NCI-H460 (cell line): ENCODE results near the gene MCU. TPM values are rescaled to one million over a fixed set of nuclear protein-coding genes. Genes with fewer than 3 reads are reported as not detected.

Source experiments
- DNase-seq: peaks from one replicate; pipeline ENCODE4 v3.0.0-alpha.2; 2016; ENCODE audit warnings: low read depth; ENCODE audit errors: extremely low read depth
- small RNA-seq, 2 experiments: library from RNA; depleted of rRNA; stranded (forward); fragments of <200 nt; gene quantifications; one replicate each; pipeline ENCODE3, GENCODE V24; 2014
- total RNA-seq: library from RNA; depleted of rRNA; stranded (reverse); fragments of >200 nt; shearing (Covaris generic); gene quantifications from 2 replicates; pipeline ENCODE4 v1.2.3, GENCODE V29; 2014; rRNA removed

MCU gene
- total RNA-seq, 1 experiment from 2014 or later, result 43.0 TPM

DNA sequence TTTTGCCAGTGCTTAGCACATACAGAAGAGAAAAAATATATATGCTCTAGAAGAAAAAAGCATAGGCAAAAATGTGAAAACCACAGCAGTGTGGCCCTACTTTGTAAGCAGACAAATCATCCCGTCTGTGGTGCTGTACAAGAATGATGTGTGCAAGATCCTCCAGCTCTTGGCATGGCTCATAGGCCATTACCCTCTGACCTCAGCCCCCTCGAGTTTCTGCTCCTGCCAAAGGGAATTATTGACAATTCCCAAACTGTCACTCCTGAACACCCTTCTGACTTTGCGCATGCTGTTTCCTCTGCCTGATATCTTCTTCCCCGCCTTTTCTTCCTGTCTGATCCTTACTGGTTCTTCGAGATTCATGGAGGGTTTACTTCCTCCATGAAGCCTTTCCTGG lies 235.5 kb downstream of the MCU start:
- no peak for DNase-seq

DNA sequence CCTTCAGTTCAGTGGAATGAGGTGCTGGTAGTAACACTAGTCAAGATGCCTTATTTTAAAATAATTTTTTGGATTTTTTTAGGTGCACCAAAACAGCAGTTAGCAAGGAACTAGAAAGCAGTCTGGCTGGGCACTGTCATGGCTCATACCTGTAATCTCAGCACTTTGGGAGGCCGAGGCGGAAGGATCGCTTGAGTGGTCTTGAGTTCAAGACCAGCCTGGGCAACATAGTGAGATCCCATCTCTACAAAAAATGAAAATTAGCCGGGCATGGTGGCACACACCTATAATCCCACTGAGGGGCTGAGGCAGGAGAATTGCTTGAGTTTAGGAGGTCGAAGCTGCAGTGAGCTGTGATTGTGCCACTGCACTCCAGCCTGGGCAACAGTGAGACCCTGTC lies 236.9 kb downstream of the MCU start:
- DNase-seq, result no peak

DNA sequence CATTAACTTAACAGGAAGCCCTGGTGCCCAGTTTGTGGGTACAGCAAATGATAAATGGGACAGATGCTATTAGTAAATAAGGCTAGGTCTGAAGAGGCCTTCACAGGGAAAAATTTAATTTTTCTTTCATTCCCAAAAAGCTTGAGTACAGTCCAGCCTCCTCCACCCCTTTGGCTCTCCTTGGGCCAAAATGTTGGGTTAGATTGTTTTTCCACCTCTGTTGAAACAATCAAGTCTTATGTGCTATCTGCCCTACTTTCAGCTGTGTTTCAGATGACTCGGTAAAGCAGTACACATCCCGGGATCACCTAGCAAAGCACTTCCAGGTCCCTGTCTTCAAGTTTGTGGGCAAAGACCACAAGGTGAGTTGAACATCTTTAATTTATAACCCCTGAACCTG lies 238.3 kb downstream of the MCU start:
- DNase-seq, result no peak

DNA sequence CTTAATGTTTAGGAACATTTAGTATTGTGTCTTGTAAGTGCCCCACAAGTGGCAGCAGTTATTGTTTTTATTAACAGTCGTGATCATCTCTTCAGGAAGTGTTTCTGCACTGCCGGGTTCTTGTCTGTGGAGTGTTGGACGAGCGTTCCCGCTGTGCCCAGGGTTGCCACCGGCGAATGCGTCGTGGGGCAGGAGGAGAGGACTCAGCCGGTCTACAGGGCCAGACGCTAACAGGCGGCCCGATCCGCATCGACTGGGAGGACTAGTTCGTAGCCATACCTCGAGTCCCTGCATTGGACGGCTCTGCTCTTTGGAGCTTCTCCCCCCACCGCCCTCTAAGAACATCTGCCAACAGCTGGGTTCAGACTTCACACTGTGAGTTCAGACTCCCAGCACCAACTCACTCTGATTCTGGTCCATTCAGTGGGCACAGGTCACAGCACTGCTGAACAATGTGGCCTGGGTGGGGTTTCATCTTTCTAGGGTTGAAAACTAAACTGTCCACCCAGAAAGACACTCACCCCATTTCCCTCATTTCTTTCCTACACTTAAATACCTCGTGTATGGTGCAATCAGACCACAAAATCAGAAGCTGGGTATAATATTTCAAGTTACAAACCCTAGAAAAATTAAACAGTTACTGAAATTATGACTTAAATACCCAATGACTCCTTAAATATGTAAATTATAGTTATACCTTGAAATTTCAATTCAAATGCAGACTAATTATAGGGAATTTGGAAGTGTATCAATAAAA lies 240.5 kb downstream of the MCU start:
- no peak for DNase-seq

DNA sequence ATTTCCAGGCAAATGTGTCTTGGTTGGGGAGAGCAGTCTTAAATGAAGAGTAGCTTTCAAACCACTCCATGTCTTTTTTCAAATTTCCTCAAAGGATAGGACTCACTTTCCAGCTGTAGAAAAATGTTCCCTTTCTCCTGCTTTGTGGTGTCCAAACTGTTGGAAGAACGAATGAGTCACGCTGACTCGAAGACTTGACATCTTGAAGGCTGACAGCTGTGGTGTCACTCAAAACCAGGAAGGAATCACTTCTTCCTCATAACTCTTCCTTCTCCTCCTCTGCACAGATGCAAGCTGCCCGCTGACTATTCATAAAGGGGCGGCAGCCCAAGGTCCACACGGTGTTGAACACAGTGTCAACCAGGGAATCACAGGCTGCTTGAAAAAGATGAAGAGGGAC lies 243.4 kb downstream of the MCU start:
- no peak for DNase-seq

Small RNA genes within 50 kb of the gene (small RNA-seq; reads per million reads assigned to genes)
- gene MIR4676 (0 to 0.18 reads per million in 2 experiments), gene RF00019 (0 reads per million in 2 experiments)

Other genes with a start within 250 kb of the MCU start
- gene MICU1, start 66.1 kb upstream of the MCU start, total RNA-seq, result 46.4 and 49.9 TPM in 2 replicates
- not detected in 2 replicates for gene OIT3, start 201.6 kb downstream of the MCU start, total RNA-seq